HG02970 (cell line): Measurements from ENCODE around the gene ETFDH.
"Not testable (repeated sequence)": the region's sequence is repeated elsewhere in the genome, so short reads cannot be mapped to it uniquely, and the experiment has no call there.

Experiments used
- ATAC-seq: cut with Tn5 transposase; IDR thresholded peaks from one replicate; pipeline ENCODE4 v1.9.1; 2021; ENCODE audit warnings: mild to moderate bottlenecking, moderate library complexity, moderate number of reproducible peaks; ENCODE audit not compliant: unreplicated experiment, low FRiP score

The ETFDH gene

GRCh38 chr4:158671915-158672806, at the start of gene ETFDH:
TSS of gene ETFDH (plus strand) at chr4:158672296. CDS start at chr4:158672457, 161 bp downstream.
- ATAC-seq, result peak; percentile 94

- ATAC-seq, result no peak
These were observed 47.1 kb upstream of the ETFDH start for GRCh38 chr4:158624889-158625478.

DNA sequence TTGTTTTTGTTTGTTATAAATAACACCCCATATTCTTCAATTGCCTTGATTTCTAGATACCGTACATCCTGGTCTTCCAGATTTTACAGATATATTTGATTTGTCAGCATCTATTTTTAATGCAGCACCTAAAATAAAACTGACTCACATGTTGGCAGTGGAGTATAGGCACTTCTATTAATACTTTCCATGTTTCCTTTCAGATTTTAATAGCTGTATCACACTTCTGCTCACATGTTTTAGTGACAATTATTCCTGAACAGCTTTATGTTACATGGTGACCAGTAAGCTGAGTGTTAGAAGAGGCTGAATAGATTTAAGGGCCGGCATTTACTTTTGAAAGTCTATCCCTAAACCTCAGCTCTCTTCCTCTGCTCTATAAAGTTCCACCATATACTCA, 46.6 kb upstream of the ETFDH start:
- ATAC-seq, result no peak

GRCh38 chr4:158630893-158631292, 41.2 kb upstream of the ETFDH start:
- no peak for ATAC-seq

DNA sequence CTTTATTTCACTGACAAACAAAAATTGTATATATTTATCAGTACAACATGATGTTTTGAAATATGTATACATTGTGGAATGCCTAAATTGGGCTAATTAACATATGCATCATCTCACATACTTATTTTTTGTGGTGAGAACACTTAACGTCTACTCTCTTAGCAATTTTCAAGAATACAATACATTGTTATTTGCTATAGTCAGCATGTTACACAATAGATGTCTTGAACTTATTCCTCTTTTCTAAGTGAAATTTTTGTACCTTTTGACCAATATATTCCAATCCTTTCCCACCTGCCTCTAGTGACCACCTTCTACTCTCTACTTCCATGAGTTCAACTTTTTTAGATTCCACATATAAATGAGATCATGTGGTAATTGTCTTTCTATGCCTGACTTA, 35.5 kb upstream of the ETFDH start:
- no peak for ATAC-seq

GRCh38 chr4:158644356-158644755, 27.7 kb upstream of the ETFDH start:
- no peak for ATAC-seq

DNA sequence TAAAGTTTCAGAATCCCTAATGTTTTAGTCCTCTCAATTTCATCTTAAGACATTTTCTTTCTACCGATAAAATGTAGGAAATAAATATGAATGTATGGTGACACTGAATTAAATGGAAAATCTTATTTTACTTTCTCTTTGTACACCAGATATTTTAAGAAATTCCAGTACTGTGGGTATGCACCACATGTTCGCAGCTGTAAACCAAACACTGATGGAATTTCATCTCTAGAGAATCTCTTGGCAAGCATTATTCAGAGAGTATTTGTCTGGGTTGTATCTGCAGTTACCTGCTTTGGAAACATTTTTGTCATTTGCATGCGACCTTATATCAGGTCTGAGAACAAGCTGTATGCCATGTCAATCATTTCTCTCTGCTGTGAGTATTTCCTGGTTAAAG, 27.3 kb upstream of the ETFDH start:
- ATAC-seq, result no peak

GRCh38 chr4:158649111-158649680, 22.9 kb upstream of the ETFDH start:
- ATAC-seq, result no peak

DNA sequence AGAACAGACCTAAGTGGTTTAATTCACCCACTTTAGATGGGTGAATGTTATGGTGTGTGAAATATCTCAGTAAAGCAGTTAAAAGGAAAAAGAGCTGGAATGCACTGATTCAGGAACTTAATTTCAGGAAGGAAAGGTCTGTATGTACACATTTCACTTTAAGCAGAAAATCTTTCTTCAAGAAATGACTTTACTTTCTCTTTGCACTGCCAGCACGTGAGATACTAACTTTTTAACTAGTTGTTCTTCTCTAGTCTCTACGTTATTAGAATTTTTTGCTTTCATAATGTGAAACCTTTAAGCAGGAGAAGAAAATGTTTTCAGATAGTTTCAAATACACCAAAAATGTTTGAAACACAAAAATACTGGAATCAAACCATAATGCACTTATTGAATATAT, 19.2 kb upstream of the ETFDH start:
- no peak for ATAC-seq

DNA sequence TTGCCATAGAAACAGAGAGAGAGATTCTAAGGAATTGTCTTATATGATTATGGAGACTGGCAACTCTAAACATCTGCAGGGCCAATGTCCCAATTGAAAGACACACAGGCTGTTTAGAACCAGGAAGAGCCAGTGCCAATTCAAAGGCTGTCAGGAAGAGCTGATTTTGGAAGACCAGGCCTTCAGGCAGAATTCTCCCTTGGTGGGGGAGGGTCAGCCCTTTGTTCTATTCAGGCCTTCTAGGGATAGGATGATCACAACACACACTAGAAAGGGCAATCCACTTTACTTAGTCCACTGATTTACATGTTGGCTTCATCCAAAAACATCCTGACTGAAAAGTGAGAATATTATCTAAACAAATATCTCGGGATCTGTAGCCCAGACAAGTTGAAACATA, 15.7 kb upstream of the ETFDH start:
- ATAC-seq, result no peak

DNA sequence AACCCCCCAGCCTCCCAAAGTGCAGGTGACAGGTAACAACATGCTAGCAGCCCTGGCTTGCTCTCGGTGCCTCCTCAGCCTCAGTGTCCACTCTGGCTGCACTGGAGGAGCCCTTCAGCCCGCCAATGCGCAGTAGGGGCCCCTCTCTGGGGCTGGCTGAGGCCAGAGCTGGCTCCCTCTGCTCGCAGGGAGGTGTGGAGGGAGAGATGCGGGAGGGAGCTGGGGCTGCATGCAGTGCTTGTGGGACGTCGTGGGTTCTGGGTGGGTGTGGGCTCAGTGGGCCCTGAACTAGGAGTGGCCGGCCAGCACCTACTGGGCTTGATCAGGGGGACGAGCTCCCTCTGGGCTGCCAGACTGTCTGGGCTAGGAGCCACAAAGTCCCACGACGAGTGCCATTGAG, 14.8 kb upstream of the ETFDH start:
- ATAC-seq, result no peak

DNA sequence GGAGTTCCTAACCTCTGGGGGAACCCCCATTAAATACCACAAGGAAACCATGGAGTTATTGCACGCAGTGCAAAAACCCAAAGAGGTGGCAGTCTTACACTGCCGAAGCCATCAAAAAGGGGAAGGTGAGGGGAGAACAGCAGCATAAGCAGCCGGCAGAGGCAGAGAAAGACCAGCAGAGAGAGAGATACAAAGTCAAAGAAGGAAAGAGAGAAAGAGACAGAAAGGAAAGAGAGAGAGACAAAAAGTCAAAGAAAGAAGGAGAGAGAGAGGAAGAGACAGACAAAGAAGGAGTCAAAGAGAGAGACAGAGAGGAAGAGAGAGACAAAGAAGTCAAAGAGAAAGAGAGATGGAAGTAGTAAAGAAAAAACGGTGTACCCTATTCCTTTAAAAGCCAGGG, 8.8 kb upstream of the ETFDH start:
- not testable (repeated sequence) for ATAC-seq

DNA sequence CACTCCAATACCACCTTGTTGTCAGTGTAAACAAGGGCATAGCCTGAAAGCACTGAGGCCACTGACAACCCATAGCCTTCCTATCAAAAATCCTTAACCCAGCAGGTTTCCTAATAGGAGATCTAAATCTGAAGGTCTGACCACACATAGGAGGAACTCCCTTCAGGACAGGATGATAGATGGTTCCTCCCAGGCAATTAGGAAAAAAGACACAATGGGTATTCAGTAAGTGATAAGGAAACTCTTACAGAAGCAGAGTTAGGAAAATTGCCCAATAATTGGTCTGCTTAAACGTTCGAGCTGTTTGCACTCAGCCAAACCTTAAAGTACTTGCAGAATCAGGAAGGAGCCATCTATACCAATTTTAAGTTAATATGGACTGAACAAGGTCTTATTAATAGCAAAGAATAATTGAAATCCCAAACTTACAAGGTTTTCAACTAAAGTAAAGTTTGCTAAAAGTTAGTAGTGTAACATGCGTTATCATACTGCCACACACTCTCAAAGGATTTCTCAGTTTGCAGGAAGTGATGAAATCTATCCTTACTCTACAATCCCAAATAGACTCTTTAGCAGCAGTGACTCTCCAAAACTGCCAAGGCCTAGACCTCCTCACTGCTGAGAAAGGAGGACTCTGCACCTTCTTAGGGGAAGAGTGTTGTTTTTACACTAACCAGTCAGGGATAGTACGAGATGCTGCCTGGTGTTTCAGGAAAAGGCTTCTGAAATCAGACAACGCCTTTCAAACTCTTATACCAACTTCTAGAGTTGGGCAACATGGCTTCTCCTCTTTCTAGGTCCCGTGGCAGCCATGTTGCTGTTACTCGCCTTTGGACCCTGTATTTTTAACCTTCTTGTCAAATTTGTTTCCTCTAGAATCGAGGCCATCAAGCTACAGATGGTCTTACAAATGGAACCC, 8.1 kb upstream of the ETFDH start:
- ATAC-seq, result not testable (repeated sequence)

DNA sequence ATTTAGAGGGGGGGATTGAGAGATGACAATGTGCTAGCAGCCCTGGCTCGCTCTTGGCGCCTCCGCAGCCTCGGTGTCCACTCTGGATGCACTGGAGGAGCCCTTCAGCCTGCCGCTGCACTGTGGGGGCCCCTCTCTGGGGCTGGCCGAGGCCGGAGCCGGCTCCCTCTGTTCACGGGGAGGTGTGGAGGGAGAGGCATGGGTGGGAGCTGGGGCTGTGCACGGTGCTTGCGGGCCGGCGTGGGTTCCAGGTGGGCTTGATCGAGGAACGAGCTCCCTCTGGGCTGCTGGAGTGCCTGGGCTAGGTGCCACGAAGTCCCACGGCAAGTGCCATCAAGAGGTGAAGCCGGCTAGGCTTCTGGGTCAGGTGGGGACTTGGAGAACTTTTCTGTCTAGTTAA, 7.3 kb upstream of the ETFDH start:
- ATAC-seq, result no peak

DNA sequence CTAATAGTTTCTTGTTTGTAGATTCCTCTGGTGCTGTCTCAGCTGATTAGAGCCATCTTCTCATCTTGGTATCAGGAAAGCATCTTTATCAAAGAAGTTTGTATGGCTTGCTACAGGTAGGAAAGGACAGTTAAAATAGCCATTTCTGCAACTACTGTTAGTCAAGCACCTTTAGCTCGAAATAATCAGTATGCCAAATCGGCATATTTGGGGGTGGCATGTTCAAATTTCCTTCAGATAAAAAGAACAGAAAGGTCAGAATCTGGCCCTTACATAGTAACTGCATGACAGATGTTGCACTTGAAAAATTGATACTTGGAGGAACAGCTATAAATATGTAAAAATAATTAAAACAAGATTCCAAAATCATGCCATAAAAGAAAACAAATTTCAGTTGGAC, 5.2 kb upstream of the ETFDH start:
- no peak for ATAC-seq

DNA sequence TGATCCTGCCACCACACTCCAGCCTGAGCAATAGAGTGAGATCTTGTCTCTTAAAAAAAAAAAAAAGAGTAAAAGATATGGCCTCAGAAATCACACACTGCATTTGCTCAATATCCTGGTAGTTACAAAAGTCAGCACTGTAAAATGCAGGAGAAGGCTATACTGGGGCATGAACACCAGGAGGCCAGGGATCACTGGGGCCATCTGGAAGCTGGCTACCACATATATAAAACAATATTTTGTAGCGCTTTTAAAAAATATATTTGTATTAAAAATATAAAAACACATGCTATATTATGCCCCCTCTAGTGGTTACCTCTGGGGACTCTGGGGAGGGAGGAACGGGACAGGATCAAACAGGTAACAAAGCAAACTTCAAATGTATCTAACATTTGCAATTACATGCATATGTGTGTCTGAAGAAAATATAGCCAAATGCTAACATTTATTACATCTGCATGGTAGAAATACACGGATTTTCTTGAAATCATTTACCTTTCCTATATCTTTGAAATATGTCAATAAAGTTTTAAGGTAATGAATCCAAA, 4.4 kb upstream of the ETFDH start:
- no peak for ATAC-seq

- ATAC-seq, result no peak
These were observed 2.8 kb upstream of the ETFDH start for GRCh38 chr4:158669310-158669709.

- peak; percentile 18 for ATAC-seq
These were observed 976 bp upstream of the ETFDH start for GRCh38 chr4:158670975-158671664.

DNA sequence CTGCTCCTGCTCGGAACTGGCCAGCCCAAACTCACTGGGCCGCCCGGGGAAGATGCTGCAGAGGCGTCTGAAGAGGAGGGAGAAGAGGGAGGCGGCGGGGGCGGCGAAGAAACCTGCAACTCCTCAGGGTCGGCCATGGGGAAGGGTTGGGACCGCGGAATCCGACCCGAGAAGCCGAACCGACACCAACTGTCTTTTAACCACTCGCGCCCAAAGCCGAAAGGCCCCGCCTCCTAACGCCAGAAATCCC, 506 bp upstream of the ETFDH start, which contains the start of gene C4orf46:
Gene C4orf46, minus strand, starts transcription at position 223 of the 250 bp plus-strand sequence. Its CDS starts 86 bp downstream, at position 137.
- ATAC-seq, result no peak

GRCh38 chr4:158673633-158674032, 1.5 kb downstream of the ETFDH start:
- ATAC-seq, result no peak
